ENCODE data around the gene JPH3. TPM values are rescaled to one million over a fixed set of nuclear protein-coding genes. Genes with fewer than 3 reads are reported as not detected.
A peak's percentile ranks its signal among the peaks of the same experiment; 100 is the strongest.

Gene JPH3
- total RNA-seq, 1 experiment from 2014 or later: 0.57 TPM

DNA sequence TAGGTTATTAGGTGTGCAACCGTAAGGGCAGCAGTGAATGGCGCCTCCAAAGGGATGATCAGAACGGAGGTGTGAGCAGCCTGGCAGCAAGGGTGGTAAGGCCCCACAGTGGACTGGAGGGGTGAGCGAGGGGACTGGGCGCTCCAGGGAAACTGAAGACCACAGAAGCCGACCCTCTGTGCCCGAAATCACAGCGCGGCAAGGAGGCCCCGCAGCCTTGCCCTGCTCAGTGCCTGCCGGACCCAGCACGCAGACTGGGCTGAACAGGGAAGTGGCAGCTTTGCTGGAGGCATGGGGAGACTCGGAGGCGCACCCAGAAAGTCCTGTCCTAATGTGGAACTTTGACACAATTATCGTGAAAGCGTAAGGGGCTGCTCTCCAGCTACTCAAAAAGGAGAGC lies 125.0 kb downstream of the JPH3 start:
- Mint-ChIP-seq H3K4me1 (ENCODE audit: low read depth, unreplicated experiment) (no peaks in the 10 kb centered on the region), H3K9me3 (ENCODE audit: low read depth, unreplicated experiment) (no peaks in the 10 kb centered on the region), H3K4me3 (ENCODE audit: low read depth, unreplicated experiment) (no peak overlapping the region), H3K36me3 (ENCODE audit: insufficient read depth, unreplicated experiment) (peaks cover 54% of the 10 kb centered on the region), H3K27me3 (ENCODE audit: unreplicated experiment) (no peaks in the 10 kb centered on the region), H3K27ac (ENCODE audit: unreplicated experiment) (peak overlapping the region; percentile 53)
- no peak for DNase-seq
- CTCF ChIA-PET: no interaction called here
- no TSS peak for BruUV-seq (replicated peaks)
- intact Hi-C loops (cut with micrococcal nuclease; ENCODE audit: unreplicated experiment): no loop called here
- TF ChIP-seq, protein P1, sequence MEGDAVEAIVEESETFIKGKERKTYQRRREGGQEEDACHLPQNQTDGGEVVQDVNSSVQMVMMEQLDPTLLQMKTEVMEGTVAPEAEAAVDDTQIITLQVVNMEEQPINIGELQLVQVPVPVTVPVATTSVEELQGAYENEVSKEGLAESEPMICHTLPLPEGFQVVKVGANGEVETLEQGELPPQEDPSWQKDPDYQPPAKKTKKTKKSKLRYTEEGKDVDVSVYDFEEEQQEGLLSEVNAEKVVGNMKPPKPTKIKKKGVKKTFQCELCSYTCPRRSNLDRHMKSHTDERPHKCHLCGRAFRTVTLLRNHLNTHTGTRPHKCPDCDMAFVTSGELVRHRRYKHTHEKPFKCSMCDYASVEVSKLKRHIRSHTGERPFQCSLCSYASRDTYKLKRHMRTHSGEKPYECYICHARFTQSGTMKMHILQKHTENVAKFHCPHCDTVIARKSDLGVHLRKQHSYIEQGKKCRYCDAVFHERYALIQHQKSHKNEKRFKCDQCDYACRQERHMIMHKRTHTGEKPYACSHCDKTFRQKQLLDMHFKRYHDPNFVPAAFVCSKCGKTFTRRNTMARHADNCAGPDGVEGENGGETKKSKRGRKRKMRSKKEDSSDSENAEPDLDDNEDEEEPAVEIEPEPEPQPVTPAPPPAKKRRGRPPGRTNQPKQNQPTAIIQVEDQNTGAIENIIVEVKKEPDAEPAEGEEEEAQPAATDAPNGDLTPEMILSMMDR (IDR thresholded peaks at IDR 0.05; ENCODE audit: unreplicated experiment): no peak

DNA sequence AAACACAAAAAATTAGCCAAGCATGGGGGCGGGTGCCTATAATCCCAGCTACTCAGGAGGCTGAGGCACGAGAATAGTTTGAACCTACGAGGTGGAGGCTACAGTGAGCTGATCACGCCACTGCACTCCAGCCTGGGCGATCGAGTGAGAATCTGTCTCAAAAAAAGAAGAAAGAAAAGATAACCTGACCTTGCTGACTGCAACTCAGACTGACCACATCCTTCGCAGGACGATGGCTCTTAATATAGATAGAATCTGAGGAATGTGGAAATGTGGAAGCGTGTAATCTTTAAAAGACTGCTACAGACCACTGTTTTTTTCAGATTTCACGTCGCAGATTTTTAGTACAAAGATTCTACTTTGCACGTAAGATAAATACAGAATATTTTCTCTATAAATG lies 125.7 kb downstream of the JPH3 start:
- H3K27me3 Mint-ChIP-seq (ENCODE audit: unreplicated experiment): no peaks in the 10 kb centered on the region
- CTCF ChIA-PET: no interaction called here
- H3K9me3 Mint-ChIP-seq (ENCODE audit: low read depth, unreplicated experiment): no peaks in the 10 kb centered on the region
- no peak overlapping the region for H3K27ac Mint-ChIP-seq (ENCODE audit: unreplicated experiment)
- DNase-seq: no peak
- peaks cover 48% of the 10 kb centered on the region for H3K36me3 Mint-ChIP-seq (ENCODE audit: insufficient read depth, unreplicated experiment)
- intact Hi-C loops (cut with micrococcal nuclease; ENCODE audit: unreplicated experiment): no loop called here
- no TSS peak for BruUV-seq (replicated peaks)
- no peaks in the 10 kb centered on the region for H3K4me1 Mint-ChIP-seq (ENCODE audit: low read depth, unreplicated experiment)
- TF ChIP-seq, protein P1 (IDR thresholded peaks at IDR 0.05; ENCODE audit: unreplicated experiment): no peak
- no peak overlapping the region for H3K4me3 Mint-ChIP-seq (ENCODE audit: low read depth, unreplicated experiment)

DNA sequence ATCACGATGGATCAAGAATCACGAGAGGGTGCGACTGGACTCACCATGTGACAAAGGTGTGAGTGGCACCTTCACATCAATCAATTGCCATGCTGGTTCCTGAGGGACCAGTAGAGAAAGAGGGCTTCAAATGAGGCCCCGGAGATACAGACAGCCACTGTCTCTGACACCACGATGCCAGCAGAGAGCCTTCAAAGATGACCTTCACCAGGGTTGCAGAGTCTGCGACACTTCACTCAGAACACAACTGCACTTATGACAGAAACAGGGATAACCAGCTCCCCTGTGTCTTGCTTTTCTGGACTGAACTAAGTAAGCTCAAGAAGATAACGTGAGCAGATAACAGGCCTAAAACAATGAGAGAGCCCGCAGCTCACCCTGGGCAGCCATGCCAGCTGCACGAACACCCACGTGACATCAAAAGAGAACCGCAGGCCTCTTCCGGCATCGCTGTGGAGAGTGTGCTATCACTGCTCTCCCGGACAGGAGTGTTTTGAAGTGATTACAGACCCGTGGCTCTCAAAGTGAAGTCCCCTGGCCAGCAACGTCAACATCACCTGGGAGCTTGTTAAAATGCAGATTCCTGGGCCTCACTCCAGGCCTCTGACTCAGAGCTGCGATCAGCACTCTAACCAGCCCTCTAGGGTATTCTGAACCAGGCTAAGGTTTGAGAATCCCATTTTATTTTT lies 127.1 kb downstream of the JPH3 start:
- Mint-ChIP-seq H3K36me3 (ENCODE audit: insufficient read depth, unreplicated experiment) (peaks cover 44% of the 10 kb centered on the region), H3K27ac (ENCODE audit: unreplicated experiment) (no peak overlapping the region), H3K4me1 (ENCODE audit: low read depth, unreplicated experiment) (no peaks in the 10 kb centered on the region), H3K9me3 (ENCODE audit: low read depth, unreplicated experiment) (no peaks in the 10 kb centered on the region), H3K27me3 (ENCODE audit: unreplicated experiment) (no peaks in the 10 kb centered on the region), H3K4me3 (ENCODE audit: low read depth, unreplicated experiment) (no peak overlapping the region)
- BruUV-seq (replicated peaks): no TSS peak
- DNase-seq: no peak
- intact Hi-C loops (cut with micrococcal nuclease; ENCODE audit: unreplicated experiment): no loop called here
- TF ChIP-seq, protein P1 (IDR thresholded peaks at IDR 0.05; ENCODE audit: unreplicated experiment): no peak
- CTCF ChIA-PET: no interaction called here

DNA sequence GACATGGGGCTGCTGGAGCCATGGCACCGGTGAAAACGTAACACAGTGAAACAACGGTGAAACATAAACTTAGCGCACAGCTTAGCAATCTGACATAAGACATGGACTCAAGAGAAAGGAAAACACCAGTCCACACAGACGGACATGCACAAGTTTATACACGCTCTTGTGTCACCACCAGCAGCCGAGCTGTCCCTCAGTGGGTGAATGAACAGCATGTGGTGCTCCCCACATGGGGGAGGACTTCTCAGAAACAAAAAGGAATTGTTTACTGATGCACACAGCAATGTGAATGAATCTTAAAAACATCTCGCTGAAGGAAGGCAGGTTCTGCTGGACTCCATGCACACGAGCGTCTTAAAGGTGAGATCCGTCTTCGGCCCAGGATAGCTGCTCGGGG lies 129.3 kb downstream of the JPH3 start:
- no peaks in the 10 kb centered on the region for H3K4me1 Mint-ChIP-seq (ENCODE audit: low read depth, unreplicated experiment)
- TF ChIP-seq, protein P1 (IDR thresholded peaks at IDR 0.05; ENCODE audit: unreplicated experiment): no peak
- intact Hi-C loops (cut with micrococcal nuclease; ENCODE audit: unreplicated experiment): no loop called here
- no peak overlapping the region for H3K4me3 Mint-ChIP-seq (ENCODE audit: low read depth, unreplicated experiment)
- H3K27me3 Mint-ChIP-seq (ENCODE audit: unreplicated experiment): no peaks in the 10 kb centered on the region
- H3K36me3 Mint-ChIP-seq (ENCODE audit: insufficient read depth, unreplicated experiment): peaks cover 49% of the 10 kb centered on the region
- no peaks in the 10 kb centered on the region for H3K9me3 Mint-ChIP-seq (ENCODE audit: low read depth, unreplicated experiment)
- BruUV-seq (replicated peaks): no TSS peak
- DNase-seq: no peak
- CTCF ChIA-PET: no interaction called here
- H3K27ac Mint-ChIP-seq (ENCODE audit: unreplicated experiment): no peak overlapping the region

Measured in Calu3 (cell line).